Cardiac septum (tissue), 1 donor: ENCODE measurements around the gene WIPF1. TPM values are rescaled to one million over a fixed set of nuclear protein-coding genes. Genes with fewer than 3 reads are reported as not detected.
"Not testable (repeated sequence)": the region's sequence is repeated elsewhere in the genome, so short reads cannot be mapped to it uniquely, and the experiment has no call there.

Experiments
- DNase-seq: peaks from one replicate; pipeline ENCODE4 v3.0.0-alpha.2; 2020; ENCODE audit warnings: low spot score
- intact Hi-C: fragments of 100-400 bp; cut with DNase I; formaldehyde crosslinking; loops from one replicate; pipeline ENCODE4 v1.14.0; 2022
- total RNA-seq: library from RNA; stranded (reverse); fragmentation: NEBNext Ultra II Directional; extraction: Animal tissue kit (Norgen Biotek cat#: 25700); gene quantifications from one replicate; pipeline ENCODE4 v1.2.1, GENCODE V29; 2021
- donor health status: DM: no; HTN: no; CAD: no.

WIPF1 gene
- total RNA-seq, 1 donor from 2014 or later, result 20.9 TPM

DNA sequence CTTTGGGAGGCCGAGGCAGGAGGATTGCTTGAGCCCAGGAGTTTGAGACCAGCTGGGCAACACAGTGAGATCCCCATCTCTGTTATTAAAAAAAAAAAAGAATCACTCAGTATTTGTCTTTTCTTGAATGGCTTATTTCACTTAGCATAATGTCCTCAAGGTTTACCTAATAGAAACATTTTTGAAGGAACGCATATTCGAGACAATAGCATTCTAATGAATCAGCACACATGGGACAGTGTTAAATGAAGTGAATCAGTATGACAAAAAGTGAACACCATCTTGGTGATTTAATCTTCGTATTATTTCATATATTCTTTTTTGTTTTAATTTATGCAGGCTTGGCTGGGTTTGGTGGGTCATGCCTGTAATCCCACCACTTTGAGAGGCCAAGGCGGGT, 44.7 kb downstream of the WIPF1 start:
- intact Hi-C loops, result no loop called here
- DNase-seq, result no peak

GRCh38 chr2:174551697-174552096, 45.9 kb downstream of the WIPF1 start:
- intact Hi-C loops, result no loop called here
- DNase-seq, result no peak

GRCh38 chr2:174548646-174549045, 49.0 kb downstream of the WIPF1 start:
- DNase-seq, result not testable (repeated sequence)

GRCh38 chr2:174548021-174548420, 49.6 kb downstream of the WIPF1 start:
- DNase-seq, result not testable (repeated sequence)
- intact Hi-C loops, result loop anchor here (5.0 kb wide), 1 partner anchor 86 kb away; no protein-coding TSS in a partner anchor

More at GRCh38 chr2:174548646-174549045, 49.0 kb downstream of the WIPF1 start:
- intact Hi-C loops, result loop anchor here (5.0 kb wide), 1 partner anchor 86 kb away; no protein-coding TSS in a partner anchor

DNA sequence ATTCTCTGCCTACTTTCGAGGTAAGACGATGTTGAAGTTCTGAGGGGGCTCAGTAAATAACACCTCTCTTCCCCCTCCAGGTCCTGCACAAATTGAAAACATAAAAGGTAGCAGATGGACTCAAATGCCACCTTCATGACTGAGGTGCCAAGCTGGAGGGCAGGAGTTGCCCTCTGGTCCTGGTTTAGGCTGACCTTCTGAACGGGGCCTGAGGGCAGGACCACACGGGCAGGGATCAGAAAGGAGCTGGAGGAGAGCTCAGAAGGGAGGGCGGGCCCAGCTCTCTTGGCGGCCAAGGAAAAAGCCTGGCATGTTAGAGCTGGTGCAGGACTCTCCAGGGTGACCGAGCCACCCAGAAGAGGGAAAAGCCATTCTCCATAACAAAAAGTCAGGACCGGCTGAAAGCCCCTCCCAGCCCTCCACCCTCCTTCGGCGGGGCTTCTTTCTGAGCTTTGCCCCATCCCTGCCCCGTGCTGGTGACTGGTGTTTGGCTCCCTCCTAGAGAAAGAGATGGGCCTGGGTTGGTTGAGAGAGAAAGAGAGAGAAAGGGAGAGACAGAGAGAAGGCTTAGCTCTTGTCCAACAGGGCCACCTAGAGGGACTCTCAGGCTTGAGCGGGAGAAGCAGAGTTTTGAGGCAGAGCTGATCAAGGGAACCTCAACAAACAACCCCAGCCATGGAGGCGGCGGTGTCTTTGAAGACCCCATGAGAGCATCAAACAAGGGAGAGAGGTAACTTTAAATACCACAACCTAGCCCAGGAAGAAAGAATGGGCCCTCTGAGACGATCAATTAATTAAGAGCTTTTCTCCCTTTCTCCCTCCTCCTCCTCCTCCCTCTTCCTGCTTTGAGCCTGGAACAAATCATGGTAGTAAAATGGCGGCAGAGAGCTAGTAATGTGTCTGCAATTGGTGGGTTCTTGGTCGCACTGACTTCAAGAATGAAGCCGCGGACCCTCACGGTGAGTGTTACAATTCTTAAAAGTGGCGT, 50.8 kb downstream of the WIPF1 start:
- no peak for DNase-seq
- intact Hi-C loops, result loop anchor here (5.0 kb wide), 1 partner anchor 85 kb away; no protein-coding TSS in a partner anchor

DNA sequence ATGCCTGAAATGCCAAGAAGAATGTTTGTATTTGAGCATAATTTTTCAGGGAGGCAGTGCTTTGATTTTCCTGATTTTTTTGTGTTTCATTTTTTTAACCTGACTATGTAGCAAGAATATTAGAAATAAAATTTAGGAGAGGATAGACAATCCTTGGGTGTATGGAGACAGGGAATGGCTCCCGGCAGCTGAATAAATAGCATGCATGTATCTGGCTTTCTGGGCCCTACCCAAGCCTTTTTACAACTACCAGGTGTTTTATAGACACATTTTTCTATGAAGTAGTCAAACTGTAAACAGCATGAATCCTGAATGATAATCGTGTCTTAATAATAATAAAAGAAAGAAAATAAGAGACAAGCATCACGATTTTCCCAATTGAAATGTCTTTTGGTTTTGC, 52.4 kb downstream of the WIPF1 start:
- intact Hi-C loops, result loop anchor here (5.0 kb wide), 1 partner anchor 83 kb away; no protein-coding TSS in a partner anchor
- DNase-seq, result no peak

DNA sequence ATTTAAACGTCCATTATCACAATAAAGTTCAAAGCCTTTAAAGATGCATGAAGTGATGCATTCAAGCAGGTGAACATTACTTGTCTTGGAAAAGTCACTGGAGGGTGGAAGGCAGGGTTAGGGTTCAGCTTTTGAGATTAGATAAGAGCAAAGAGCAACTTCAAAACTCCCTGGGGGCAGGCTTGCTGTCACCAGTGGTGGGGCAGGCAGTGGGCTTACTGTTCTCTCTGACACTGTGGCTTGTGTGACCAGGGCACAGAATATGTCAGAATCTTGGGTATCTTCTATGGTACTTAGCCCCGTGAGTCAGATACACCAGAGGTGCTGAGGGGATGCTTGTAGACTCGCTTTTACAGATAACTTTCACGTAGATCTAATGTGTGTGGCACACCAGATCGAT, 52.8 kb downstream of the WIPF1 start:
- DNase-seq, result no peak
- intact Hi-C loops, result loop anchor here (5.0 kb wide), 1 partner anchor 83 kb away; no protein-coding TSS in a partner anchor

- intact Hi-C loops, result no loop called here
- DNase-seq, result no peak
Measured at GRCh38 chr2:174544156-174544555, 53.4 kb downstream of the WIPF1 start.

DNA sequence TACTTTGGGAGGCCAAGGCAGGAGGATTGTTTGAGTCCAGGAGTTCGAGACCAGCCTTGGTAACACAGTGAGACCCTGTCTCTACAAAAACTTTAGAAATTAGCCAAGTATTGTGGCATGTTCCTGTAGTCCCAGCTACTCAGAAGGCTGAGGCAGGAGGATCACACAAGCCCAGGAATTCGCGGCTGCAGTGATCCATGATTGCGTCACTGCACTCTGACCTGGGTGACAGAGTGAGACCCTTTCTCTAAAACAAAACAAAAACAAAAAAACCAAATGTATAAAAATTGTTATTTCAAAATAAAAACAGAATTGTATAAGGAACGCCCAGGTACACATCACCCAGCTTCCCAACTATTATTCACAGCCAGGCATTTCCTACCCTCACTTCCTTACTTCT, 56.7 kb downstream of the WIPF1 start:
- no peak for DNase-seq
- intact Hi-C loops, result no loop called here

DNA sequence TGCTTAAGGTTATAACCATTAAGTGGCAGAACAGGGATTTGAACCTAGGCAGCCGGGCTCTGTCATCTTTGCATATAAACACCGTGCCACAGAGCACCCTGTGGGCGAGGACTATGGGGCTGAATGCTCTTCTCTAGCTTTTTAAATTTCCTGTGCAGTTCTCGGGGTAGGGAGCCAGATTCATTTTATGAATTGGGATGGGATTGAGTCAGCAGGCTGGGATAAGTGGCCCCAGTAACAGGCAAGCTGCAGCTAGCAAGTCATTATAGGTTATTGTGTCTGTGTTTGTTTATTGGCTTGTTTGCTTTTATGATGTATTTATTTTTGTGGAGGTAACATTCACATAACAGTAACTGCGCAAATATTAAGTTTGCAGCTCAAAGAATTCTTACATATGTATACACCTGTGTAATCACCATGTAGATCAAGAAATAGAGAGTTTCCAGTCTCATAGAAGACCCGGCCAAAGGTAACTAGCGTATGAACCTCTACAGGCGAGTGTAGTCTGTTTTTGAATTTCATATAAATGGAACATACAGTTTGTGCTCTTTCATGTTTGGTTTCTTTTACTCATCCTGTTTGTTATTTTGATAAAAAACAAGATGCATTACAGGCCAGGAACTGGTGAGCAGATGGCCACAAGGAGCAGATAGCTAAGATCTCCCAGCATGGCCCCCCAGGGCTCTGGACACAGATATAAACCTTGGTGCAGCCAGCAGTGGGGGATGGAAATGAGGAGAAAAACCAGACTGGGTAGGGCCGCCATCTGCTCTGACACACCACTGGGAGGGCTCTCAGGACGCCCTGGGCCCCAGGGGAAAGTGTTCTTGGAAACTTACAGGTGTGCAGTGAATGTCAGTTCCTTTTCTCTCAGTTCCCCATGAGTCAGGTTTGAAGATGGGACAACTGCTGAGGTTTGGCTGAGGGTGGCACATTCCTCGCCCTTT, 61.6 kb downstream of the WIPF1 start:
- intact Hi-C loops, result no loop called here
- no peak for DNase-seq

GRCh38 chr2:174535083-174535482, 62.5 kb downstream of the WIPF1 start:
- DNase-seq, result no peak
- intact Hi-C loops, result no loop called here

- DNase-seq, result no peak
- intact Hi-C loops, result no loop called here
Measured at GRCh38 chr2:174529916-174530315, 67.7 kb downstream of the WIPF1 start.

DNA sequence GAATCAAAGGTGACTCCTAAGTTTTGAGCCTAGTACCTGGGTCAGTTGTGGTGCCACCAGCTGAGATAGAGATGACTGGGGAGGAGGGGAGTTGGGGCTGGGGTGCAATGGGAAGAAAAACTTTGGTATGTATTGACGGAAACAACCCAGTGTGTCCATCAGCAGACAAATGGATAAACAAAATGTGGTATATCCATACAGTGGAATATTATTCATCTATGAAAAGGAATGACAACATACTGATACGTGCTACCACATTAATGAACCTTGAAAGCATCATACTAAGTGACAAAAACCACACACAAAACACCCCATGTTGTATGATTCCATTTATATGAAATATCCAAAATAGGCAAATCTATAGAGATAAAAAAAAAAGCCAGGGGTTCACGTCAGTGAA, 69.6 kb downstream of the WIPF1 start:
- intact Hi-C loops, result no loop called here
- no peak for DNase-seq

GRCh38 chr2:174527101-174527721, 70.4 kb downstream of the WIPF1 start:
- no peak for DNase-seq
- intact Hi-C loops, result no loop called here

- no peak for DNase-seq
- intact Hi-C loops, result loop anchor here (5.0 kb wide), 1 partner anchor 57 kb away; no protein-coding TSS in a partner anchor
Measured at GRCh38 chr2:174524527-174524926, 73.1 kb downstream of the WIPF1 start.

DNA sequence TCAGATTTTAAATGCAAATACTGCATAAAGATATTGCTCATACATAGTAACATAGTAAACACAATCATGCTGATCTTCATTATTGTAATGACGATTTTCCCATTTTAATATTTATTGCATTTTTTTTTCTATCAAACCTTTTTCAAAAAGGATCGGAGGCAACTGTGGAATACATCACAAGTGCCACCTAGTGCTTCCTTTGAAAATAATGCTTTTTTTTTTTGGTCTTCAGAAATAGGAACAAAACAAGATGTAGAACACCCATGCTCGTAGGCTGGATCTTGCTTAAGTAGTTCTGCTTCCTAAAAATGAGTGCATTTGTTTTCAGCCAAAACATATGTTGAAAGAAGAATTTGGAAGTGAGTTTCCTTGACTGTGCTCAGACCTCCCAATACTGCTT, 75.1 kb downstream of the WIPF1 start:
- intact Hi-C loops, result loop anchor here (5.0 kb wide), 1 partner anchor 55 kb away; no protein-coding TSS in a partner anchor
- no peak for DNase-seq

- no peak for DNase-seq
- intact Hi-C loops, result no loop called here
Measured at GRCh38 chr2:174518395-174518794, 79.2 kb downstream of the WIPF1 start.

DNA sequence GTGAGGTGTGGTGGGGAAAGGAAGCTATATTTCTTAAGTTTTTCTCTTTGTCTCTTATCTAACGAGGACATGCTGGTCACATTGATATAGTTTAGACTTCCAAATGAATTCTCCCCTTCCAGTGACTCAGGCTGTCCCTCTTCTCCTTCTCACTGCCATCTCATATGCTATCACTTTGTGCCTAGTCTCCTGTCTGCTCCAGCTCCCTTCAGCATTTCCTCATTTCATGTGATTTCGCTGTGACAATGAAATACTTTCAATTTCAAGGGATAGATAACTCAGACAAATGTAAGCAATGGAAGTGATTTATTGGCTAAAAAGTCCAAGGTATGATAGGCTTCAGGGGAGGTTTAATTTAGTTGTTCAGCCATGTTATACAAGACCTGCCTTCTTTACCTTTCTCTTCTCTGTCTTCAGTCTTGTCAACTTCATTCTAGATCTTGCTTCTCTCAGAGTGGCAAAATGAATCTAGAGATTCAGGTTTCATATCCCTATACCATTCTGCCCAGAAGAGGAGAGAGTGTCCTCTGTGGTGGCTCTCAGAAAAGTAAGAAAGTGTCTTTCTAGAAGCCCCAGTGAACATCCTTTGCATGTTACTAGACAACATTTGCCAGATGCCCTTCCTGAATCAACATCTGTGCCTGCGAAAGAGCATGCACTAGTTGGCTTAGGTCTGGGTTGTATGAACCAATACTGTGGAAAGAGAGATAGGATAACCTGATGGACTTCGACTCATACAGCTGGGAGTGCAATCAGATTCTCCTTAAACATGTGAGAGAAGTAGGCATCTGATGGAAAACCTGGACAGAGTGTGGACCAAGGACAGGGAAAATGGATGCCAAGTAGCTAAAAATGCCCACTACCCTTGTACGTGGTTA, 80.9 kb downstream of the WIPF1 start:
- intact Hi-C loops, result no loop called here
- no peak for DNase-seq
